ENCODE data around the gene CDH4. TPM values are rescaled to one million over a fixed set of nuclear protein-coding genes. Genes with fewer than 3 reads are reported as not detected.

The CDH4 gene
- total and polyA plus RNA-seq, 9 of the 15 experiments (the other 6 are each of a cell fraction or from before 2014, with no cell fraction given) = 0.04 TPM; not detected in 8

DNA sequence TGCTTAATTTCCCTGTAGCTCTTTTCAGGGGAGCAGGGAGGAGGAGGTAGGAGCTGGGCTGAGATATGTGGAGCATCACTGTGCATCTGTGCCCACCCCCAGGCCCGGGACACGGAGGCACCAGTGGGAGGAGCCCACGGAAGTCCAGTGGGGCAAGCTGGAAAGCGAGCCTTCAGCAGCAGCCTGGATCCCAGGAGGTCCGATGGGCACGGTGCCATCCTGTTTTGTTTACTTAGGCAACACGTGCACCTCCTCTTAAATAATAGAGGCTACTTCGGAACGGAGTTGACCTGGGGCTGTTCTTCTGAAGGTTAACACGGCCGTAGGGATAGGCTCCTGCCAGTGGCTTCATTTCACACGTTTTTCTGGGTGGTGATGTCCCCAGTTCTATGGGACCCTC is 51.6 kb downstream of the CDH4 start (continued):
- TF ChIP-seq GTF2F1 (IDR thresholded peaks at IDR 0.05; ENCODE audit: low read depth, low read length) = no peak
- no peak for TF ChIP-seq EP300 (IDR thresholded peaks at IDR 0.05; ENCODE audit: low read length)
- TF ChIP-seq SRSF9 (IDR thresholded peaks at IDR 0.05; ENCODE audit: borderline replicate concordance, low read depth, low read length) = no peak
- no peak for TF ChIP-seq YBX1 (IDR thresholded peaks at IDR 0.05)

DNA sequence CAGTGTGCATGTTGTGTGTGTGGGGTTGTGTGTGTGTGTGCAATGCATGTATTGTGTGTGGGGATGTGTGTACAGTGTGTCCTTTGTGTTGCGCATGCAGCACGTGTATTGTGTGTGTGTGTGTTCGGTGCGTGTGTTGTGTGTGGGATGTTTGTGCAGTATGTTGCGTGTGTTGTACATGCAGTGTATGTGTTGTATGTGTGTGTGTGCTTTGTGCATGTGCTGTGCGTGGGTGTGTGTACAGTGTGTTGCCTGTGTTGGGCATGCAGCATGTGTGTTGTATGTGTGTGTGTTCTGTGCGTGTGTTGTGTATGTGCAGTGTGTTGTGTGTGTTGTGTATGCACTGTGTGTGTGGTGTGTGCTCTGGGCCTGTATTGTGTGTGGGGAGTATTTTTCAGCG is 52.7 kb downstream of the CDH4 start:
- ChIA-PET POLR2A (no interaction called here), CTCF (ENCODE audit: low intra/inter-chr PET ratio) (no interaction called here)
- Histone ChIP-seq H3K27me3 (ENCODE audit: control insufficient read depth in 2 of 2, insufficient read depth in 2 of 2, low read length in 2 of 2) (peaks cover 4 to 47% of the 10 kb centered on the region in 2 experiments; a peak in 3 of 5 replicates), H3K4me2 (ENCODE audit: insufficient read depth, low read length) (no peak overlapping the region), H3K4me3 (no peak overlapping the region), H2AFZ (ENCODE audit: low read depth, low read length) (no peak overlapping the region), H3K9me3 (replicated peaks; ENCODE audit: control insufficient read depth, insufficient read depth, low read depth, low read length) (no peaks in the 10 kb centered on the region), H3K36me3 (ENCODE audit: control insufficient read depth, insufficient read depth, low read length) (no peaks in the 10 kb centered on the region), H3K79me2 (ENCODE audit: control insufficient read depth, insufficient read depth, low read length) (no peaks in the 10 kb centered on the region), H4K20me1 (replicated peaks; ENCODE audit: control insufficient read depth, insufficient read depth, low read length) (no peaks in the 10 kb centered on the region), H3K9ac (ENCODE audit: insufficient read depth in 1 of 2, low read depth in 2 of 2, low read length in 2 of 2) (no peak overlapping the region), H3K4me1 (replicated peaks in 1 of 2; ENCODE audit: control insufficient read depth in 2 of 2, insufficient read depth in 2 of 2, low read length in 2 of 2) (no peaks in the 10 kb centered on the region), H3K27ac (ENCODE audit: extremely low read depth, low read depth, low read length) (no peak overlapping the region), H3K9me1 (ENCODE audit: control insufficient read depth, insufficient read depth, low read length) (no peaks in the 10 kb centered on the region)
- FAIRE-seq (no peak), ATAC-seq (no peak), DNase-seq (ENCODE audit: extremely low read depth in 1 of 4, low spot score in 3 of 4) (no peak)
- no TSS peak for BruUV-seq (replicated peaks)
- intact Hi-C loops (cut with micrococcal nuclease) (no loop called here), in situ Hi-C loops (cut with MboI) (no loop called here)
- TF ChIP-seq POLR3G (IDR thresholded peaks at IDR 0.05; ENCODE audit: extremely low read depth, insufficient read length, insufficient replicate concordance) (no peak), ZC3H8 (IDR thresholded peaks at IDR 0.05) (no peak), ZNF253 (CRISPR knock-in tag; conservative IDR thresholded peaks at IDR 0.05) (no peak), ZNF644 (tag; IDR thresholded peaks at IDR 0.05; ENCODE audit: low read depth) (no peak), ZNF77 (CRISPR knock-in tag; IDR thresholded peaks at IDR 0.05) (no peak), CBX1 (IDR thresholded peaks at IDR 0.05; ENCODE audit: low read depth) (no peak), TAL1 (IDR thresholded peaks at IDR 0.05) (no peak), ZNF780A (CRISPR knock-in tag; IDR thresholded peaks at IDR 0.05) (no peak), ZNF212 (CRISPR knock-in tag; IDR thresholded peaks at IDR 0.05) (no peak)
- TF ChIP-seq, protein P1, sequence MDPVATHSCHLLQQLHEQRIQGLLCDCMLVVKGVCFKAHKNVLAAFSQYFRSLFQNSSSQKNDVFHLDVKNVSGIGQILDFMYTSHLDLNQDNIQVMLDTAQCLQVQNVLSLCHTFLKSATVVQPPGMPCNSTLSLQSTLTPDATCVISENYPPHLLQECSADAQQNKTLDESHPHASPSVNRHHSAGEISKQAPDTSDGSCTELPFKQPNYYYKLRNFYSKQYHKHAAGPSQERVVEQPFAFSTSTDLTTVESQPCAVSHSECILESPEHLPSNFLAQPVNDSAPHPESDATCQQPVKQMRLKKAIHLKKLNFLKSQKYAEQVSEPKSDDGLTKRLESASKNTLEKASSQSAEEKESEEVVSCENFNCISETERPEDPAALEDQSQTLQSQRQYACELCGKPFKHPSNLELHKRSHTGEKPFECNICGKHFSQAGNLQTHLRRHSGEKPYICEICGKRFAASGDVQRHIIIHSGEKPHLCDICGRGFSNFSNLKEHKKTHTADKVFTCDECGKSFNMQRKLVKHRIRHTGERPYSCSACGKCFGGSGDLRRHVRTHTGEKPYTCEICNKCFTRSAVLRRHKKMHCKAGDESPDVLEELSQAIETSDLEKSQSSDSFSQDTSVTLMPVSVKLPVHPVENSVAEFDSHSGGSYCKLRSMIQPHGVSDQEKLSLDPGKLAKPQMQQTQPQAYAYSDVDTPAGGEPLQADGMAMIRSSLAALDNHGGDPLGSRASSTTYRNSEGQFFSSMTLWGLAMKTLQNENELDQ (CRISPR knock-in tag; IDR thresholded peaks at IDR 0.05; ENCODE audit: borderline replicate concordance) = no peak
- TF ChIP-seq, protein P2, sequence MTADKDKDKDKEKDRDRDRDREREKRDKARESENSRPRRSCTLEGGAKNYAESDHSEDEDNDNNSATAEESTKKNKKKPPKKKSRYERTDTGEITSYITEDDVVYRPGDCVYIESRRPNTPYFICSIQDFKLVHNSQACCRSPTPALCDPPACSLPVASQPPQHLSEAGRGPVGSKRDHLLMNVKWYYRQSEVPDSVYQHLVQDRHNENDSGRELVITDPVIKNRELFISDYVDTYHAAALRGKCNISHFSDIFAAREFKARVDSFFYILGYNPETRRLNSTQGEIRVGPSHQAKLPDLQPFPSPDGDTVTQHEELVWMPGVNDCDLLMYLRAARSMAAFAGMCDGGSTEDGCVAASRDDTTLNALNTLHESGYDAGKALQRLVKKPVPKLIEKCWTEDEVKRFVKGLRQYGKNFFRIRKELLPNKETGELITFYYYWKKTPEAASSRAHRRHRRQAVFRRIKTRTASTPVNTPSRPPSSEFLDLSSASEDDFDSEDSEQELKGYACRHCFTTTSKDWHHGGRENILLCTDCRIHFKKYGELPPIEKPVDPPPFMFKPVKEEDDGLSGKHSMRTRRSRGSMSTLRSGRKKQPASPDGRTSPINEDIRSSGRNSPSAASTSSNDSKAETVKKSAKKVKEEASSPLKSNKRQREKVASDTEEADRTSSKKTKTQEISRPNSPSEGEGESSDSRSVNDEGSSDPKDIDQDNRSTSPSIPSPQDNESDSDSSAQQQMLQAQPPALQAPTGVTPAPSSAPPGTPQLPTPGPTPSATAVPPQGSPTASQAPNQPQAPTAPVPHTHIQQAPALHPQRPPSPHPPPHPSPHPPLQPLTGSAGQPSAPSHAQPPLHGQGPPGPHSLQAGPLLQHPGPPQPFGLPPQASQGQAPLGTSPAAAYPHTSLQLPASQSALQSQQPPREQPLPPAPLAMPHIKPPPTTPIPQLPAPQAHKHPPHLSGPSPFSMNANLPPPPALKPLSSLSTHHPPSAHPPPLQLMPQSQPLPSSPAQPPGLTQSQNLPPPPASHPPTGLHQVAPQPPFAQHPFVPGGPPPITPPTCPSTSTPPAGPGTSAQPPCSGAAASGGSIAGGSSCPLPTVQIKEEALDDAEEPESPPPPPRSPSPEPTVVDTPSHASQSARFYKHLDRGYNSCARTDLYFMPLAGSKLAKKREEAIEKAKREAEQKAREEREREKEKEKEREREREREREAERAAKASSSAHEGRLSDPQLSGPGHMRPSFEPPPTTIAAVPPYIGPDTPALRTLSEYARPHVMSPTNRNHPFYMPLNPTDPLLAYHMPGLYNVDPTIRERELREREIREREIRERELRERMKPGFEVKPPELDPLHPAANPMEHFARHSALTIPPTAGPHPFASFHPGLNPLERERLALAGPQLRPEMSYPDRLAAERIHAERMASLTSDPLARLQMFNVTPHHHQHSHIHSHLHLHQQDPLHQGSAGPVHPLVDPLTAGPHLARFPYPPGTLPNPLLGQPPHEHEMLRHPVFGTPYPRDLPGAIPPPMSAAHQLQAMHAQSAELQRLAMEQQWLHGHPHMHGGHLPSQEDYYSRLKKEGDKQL (CRISPR knock-in tag; IDR thresholded peaks at IDR 0.05; ENCODE audit: borderline replicate concordance) = no peak
- 4% methylated on average over 8 of the region's 8 CpGs for WGBS (ENCODE audit: insufficient coverage, low coverage, missing lambda C conversion rate)
